Neural crest cell (in vitro differentiated cells): ENCODE data around the gene DHPS. TPM values are rescaled to one million over a fixed set of nuclear protein-coding genes. Genes with fewer than 3 reads are reported as not detected.

Experiments
- DNase-seq: peaks from one replicate; pipeline ENCODE4 v3.0.0; 2021; ENCODE audit warnings: low read depth, mixed read lengths, low spot score
- H3K27ac Mint-ChIP-seq: one replicate; pipeline ENCODE4 v1.8.0; 2021; ENCODE audit warnings: mild to moderate bottlenecking, mixed read lengths; ENCODE audit not compliant: unreplicated experiment
- H3K27me3 Mint-ChIP-seq: 2 replicates; pipeline ENCODE4 v1.8.0; 2021; ENCODE audit warnings: low read depth, mild to moderate bottlenecking, mixed read lengths
- H3K36me3 Mint-ChIP-seq: 2 replicates; pipeline ENCODE4 v1.8.0; 2021; ENCODE audit warnings: low read depth, mild to moderate bottlenecking, mixed read lengths
- H3K4me1 Mint-ChIP-seq: 2 replicates; pipeline ENCODE4 v1.8.0; 2021; ENCODE audit warnings: mixed read lengths
- H3K4me3 Mint-ChIP-seq: one replicate; pipeline ENCODE4 v1.8.0; 2021; ENCODE audit warnings: mild to moderate bottlenecking, mixed read lengths
- H3K9me3 Mint-ChIP-seq: 2 replicates; pipeline ENCODE4 v1.8.0; 2021; ENCODE audit warnings: mixed read lengths
- total RNA-seq: library from RNA; stranded (reverse); gene quantifications from 2 replicates; pipeline ENCODE4 v1.2.1, GENCODE V29; 2021
- TF ChIP-seq, protein P1 (sequence below): fragments of 200-600 bp; sonication (generic); conservative IDR thresholded peaks from 2 replicates; pipeline ENCODE4 v1.5.0; 2021; ENCODE audit warnings: antibody characterized with exemption, mild to moderate bottlenecking

The DHPS gene
- total RNA-seq, 1 donor from 2014 or later = 106 TPM

- Mint-ChIP-seq H3K27me3 (no peaks in the 10 kb centered on the region), H3K4me3 (no peak overlapping the region), H3K36me3 (peaks cover 13% of the 10 kb centered on the region), H3K27ac (no peak overlapping the region), H3K4me1 (no peaks in the 10 kb centered on the region), H3K9me3 (no peaks in the 10 kb centered on the region)
- no peak for DNase-seq
- TF ChIP-seq, protein P1, sequence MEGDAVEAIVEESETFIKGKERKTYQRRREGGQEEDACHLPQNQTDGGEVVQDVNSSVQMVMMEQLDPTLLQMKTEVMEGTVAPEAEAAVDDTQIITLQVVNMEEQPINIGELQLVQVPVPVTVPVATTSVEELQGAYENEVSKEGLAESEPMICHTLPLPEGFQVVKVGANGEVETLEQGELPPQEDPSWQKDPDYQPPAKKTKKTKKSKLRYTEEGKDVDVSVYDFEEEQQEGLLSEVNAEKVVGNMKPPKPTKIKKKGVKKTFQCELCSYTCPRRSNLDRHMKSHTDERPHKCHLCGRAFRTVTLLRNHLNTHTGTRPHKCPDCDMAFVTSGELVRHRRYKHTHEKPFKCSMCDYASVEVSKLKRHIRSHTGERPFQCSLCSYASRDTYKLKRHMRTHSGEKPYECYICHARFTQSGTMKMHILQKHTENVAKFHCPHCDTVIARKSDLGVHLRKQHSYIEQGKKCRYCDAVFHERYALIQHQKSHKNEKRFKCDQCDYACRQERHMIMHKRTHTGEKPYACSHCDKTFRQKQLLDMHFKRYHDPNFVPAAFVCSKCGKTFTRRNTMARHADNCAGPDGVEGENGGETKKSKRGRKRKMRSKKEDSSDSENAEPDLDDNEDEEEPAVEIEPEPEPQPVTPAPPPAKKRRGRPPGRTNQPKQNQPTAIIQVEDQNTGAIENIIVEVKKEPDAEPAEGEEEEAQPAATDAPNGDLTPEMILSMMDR = no peak
Observed at GRCh38 chr19:12711187-12711586, 29.5 kb upstream of the DHPS start.

GRCh38 chr19:12708641-12709040 lies 27.0 kb upstream of the DHPS start:
- H3K36me3 Mint-ChIP-seq = peaks cover 13% of the 10 kb centered on the region
- H3K4me1 Mint-ChIP-seq = no peaks in the 10 kb centered on the region
- H3K27me3 Mint-ChIP-seq = no peaks in the 10 kb centered on the region
- TF ChIP-seq, protein P1 = no peak
- no peak overlapping the region for H3K27ac Mint-ChIP-seq
- H3K9me3 Mint-ChIP-seq = no peaks in the 10 kb centered on the region
- no peak for DNase-seq
- H3K4me3 Mint-ChIP-seq = no peak overlapping the region

DNA sequence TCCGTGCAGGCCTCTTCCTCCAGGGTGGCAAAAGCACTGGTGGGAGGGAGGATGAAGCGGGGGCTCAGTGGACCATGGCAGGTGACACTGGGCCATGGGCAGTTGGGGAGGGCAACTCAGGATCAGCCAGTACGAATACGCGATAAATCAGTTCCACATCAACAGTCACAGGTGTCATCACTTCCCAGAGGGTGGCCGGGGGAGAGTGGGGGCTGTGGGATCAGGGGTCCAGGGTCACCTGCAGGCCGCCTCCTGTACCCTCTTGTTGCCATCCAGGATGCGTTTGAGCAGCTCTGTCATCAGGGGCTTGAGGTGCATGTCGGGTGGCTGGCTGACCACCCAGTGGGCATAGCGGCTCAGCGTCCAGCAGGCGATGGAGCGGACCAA lies 24.6 kb upstream of the DHPS start:
- no peak for DNase-seq
- Mint-ChIP-seq H3K4me3 (no peak overlapping the region), H3K27ac (no peak overlapping the region), H3K36me3 (peaks cover 11% of the 10 kb centered on the region), H3K4me1 (peaks cover 6% of the 10 kb centered on the region), H3K27me3 (peaks cover 4% of the 10 kb centered on the region), H3K9me3 (no peaks in the 10 kb centered on the region)
- TF ChIP-seq, protein P1 = no peak

- no peak for DNase-seq
- Mint-ChIP-seq H3K9me3 (no peaks in the 10 kb centered on the region), H3K27ac (no peak overlapping the region), H3K4me3 (no peak overlapping the region), H3K4me1 (peaks cover 6% of the 10 kb centered on the region), H3K27me3 (peaks cover 4% of the 10 kb centered on the region), H3K36me3 (peaks cover 11% of the 10 kb centered on the region)
- TF ChIP-seq, protein P1 = no peak
Observed at GRCh38 chr19:12705654-12706331, 24.1 kb upstream of the DHPS start.

DNA sequence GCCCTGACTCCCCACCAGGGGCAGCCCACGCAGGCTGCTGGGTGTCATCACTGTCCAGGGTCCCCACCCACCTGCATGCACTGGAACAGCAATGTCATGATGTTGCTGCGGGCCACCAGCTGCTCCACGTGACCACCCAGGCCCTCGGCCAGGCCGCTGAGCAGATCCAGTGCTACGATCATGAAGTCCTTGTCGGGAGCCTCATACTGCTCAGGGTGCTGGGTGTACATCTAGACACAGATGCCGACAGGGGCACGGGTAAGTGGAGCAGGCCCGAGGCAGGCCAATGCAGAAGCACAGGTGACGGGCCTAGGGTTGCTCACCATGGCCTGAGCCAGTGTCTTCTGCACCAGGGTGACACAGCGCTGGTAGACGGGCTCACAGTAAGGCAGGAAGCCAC lies 23.5 kb upstream of the DHPS start:
- H3K4me3 Mint-ChIP-seq = no peak overlapping the region

More for the DNA sequence above, 23.5 kb upstream of the DHPS start:
- TF ChIP-seq, protein P1 = no peak
- Mint-ChIP-seq H3K4me1 (peaks cover 6% of the 10 kb centered on the region), H3K27ac (no peak overlapping the region), H3K36me3 (peaks cover 11% of the 10 kb centered on the region), H3K9me3 (no peaks in the 10 kb centered on the region), H3K27me3 (peaks cover 4% of the 10 kb centered on the region)
- DNase-seq = no peak
